ENCODE measurements around the gene CERS3.

The CERS3 gene

DNA sequence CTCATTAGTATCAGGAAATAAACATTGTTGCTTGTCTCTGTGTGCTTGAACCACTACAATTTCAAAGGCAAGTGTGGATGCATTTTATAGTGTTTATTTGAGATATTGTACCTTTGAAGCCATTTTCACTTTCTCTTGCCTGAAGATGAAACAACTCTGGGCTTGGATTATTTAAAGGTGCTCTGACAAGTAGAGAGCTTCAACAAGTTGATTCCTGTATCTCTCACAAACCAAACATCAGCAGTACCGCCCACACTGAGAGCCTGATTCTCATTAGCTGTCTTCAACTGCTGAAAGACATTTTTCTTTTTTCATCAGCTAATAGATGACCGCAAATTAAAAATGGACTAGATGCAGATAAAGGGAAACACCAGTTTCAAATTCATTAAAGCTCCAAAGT is 806 bp upstream of the CERS3 start:
- DNase-seq = no peak

GRCh38 chr15:100526027-100526481 is 2.7 kb downstream of the CERS3 start:
- DNase-seq = no peak

DNA sequence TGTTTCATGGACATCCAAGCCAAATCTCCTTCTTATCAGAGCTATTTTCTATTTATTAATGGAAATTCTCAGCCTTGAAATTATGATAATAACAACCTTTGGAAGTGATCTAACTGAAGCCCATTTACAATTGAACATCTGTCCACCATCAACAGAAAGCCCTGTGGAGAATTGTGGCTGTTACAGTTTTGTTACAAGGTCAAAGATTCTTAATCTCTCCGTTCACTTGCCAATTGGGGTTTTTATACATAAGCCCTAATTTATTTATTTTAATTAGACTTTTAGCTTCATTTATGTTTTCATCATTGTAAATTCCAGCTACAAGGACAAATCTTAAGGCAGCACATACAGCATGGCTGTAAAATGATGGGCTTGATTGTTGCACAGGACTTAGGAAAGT is 3.3 kb downstream of the CERS3 start:
- no peak for DNase-seq

DNA sequence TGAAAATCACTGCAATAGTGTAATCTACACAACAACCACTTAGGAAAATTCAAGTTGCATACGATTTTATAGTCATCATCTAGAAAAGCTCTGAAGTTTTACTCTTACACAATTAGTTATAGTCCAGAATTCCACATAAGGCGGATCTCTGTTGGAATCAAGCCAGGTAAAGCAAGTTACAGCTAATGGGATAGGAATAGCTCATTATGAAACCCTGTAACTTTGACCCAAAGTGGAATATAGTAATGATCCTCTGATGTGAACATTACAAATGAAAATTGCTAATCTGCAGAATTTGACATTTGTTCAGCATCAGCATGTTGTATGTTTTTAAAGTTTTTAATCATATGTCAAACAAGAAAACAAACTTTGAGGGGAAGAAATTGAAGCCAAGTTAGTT is 4.4 kb downstream of the CERS3 start:
- no peak for DNase-seq

DNA sequence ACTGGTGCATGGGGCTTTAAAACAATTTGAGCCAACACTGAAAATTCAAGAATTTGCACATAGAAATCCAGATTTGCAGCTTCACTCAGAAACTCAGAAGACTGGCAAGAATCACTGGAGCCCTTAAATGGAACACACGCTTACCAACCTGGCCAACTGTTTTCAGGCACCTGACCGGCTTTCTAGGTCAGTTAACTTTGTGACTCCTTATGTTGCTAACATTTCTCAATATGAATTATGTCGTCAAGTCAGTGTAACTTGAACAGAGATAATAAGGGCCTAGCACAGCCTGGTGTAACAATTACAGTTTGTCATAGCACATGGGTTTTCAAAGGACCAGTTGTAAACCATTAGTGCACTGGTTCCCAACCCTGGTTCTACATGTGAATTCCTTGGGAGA is 6.8 kb downstream of the CERS3 start:
- no peak for DNase-seq

DNA sequence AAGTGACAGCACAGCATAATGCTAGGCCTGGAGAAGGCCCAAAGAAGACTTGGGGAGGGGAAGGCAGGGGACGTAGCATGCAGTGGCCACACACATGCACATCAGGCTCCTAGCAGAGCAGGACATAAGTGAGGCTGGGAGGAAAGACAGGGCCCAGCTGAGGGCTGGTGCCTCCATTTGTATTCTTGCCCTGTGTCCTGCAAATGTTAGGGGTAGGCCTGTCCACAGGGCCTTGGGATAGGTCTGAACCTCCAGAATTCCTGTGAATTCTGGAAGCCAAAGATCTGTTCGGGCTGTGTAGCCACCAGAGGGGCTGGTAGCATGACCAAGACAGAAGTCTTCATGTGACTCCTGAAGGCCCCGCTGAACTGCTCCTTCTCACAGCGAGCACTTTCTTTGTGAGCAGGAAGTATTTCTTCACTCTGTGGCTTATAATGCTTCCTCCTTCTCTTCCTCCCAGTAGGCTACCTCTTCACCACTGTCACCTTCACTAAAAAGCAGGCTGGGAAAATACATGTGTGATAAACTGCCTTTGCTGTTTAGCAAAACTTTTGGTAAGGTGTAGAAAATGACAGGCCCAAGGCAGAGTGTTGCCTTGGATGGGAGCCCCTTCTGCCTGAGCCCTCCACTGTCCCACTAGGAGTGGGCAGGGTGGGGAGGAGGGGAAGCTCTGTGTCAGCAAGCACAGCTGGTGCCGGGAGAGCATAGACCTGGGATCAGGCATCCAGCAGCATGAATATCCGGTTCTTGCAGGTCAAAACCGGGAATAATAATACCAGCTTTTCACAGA is 8.4 kb downstream of the CERS3 start:
- no peak for DNase-seq

DNA sequence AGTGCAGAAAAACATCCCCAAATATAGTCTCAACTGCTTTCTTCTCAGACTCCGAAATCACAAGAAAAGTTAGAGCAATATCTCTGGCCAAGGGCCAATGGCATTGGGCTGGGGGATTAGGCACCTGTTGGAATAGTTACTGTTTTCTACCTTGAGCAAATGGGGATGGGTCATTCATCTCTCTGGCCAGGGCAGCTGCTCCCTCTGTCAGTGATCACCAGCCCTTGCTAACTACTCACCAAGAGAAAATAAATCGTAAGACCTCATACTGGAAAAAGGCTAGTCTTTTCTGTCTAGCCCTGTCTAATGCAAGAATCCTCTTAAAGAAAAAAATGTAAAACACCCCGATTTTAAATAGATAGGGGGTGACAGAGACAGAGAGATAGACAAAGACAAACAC is 10.9 kb downstream of the CERS3 start:
- no peak for DNase-seq

DNA sequence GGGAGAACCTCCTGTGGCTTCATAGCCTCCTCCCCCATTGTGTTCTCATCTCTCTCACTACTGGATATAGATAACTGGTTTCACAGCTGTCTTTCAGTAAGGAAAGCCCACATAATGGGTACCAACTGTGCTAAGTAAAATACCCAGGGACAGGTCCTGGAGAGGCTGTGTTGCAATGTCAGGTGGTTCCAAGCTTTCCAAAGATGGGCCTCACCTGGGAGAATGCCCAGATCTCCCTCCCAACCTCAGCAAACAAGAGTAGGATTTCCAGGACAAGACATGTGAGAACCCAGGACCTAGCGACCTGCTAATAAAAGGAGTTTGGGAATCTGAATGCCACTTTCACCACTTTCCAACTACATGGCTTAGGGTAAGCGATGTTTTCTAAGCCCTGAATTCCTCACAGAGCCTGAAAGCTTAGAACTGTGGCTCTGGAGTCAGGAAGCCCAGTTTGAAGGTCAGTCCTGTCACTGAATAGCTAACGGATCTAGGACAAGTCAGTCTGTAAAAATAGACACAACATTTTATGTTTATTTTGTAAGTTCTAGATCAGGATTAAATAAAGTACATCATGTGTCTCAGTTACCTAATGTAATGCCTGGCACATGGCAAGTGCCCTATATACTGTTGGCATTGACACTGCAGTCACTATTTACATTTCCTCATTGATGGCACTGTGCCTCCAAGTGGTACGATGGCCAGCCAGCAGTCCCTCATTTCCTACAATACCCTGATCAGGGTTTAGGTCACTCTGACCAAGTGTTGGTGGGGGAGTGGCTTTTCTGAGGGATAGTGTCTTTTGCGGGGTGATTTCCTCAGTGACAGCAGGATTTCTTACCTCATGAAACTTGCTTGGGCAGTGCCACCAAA is 11.9 kb downstream of the CERS3 start:
- DNase-seq = no peak

DNA sequence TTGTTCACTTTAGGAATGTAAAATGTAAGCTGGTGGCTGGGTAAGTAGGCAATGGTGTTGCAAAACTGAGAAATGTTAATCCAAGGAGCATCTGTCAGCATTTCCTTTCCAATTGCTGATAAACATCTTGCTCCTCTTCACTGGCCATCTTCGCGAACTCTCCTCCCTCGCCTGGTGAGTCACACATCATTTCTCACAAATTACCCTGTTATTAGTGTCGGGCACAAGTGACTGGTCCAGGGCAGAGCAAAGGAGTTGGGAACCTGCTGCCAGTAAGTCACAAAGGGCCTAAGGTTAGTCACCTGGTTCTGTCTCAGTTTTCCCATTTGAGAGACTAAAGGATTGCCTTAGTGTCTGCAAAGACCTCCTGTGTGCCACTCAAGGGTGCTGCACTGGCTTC is 13.0 kb downstream of the CERS3 start:
- DNase-seq = no peak

DNA sequence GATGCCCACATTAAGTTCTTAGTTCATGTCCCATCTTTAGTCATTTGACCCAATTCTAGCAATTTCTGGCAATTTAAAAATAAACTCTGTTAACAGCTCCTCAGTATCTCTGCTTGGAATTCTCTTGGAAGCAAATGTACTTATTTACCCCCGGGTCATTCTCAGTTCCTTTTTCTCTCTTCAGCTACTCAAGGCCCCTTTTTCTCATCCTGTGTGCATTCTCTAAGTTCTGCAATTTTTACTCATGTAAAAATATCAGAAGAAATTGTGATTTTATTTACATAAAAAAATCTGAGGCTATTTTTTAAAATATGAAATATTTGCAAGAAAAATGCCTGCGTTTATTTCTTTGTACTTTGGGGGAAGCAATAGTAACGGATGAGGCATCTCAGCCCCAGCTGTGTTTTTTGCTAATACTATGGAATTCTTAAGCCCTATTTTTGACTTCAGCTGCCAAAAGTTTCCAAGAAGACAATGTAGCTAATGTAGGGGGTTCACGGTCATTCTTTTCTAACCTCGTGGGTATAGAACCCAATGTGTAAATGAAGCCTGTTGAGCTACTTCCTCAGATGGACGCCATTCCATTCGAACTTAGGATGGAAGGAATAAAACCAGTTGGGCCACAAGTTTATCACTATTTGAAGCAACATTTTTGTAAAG is 20.0 kb downstream of the CERS3 start:
- DNase-seq = no peak

- no peak for DNase-seq
Observed at GRCh38 chr15:100502651-100503050, 26.1 kb downstream of the CERS3 start.

- no peak for DNase-seq
Observed at GRCh38 chr15:100501117-100501516, 27.6 kb downstream of the CERS3 start.

DNA sequence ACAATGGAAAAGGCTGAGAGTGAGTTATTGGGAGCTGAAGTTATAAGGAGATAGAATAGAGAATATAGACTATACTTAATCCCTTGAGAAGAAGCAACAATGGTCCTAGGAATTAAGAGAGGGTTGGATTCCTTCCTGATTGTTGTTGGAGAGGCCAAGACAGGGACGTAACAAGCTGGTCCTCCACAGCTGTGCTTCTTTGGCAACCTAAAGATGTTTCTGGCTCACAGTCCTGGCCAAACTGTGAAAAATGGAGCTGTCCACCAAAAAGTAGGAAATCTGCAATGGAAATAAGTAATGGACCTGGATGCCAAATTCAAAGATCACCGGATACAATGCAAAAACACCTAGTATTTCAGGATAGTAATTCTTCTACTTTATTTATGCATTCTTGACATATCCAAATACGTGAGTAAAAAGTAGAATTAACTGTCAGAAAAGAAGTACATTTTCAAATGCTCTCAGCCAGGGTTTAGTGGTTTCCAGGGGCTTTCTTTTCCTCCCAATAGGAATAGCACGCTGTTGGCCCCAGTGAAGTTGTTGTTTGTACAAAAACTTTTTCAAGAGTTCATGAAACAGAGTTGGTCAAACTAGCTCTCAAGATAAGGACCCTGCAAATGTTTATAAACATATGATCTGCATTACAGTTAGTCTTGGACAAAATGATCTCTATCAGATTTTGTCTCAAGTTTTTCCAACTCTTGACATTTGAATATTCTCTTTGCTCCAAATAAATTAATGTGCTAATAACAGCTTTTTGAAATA is 28.3 kb downstream of the CERS3 start:
- DNase-seq = no peak

GRCh38 chr15:100495861-100496260 is 32.9 kb downstream of the CERS3 start:
- DNase-seq = no peak

GRCh38 chr15:100493213-100493612 is 35.5 kb downstream of the CERS3 start:
- no peak for DNase-seq

- DNase-seq = no peak
Observed at GRCh38 chr15:100484443-100484842, 44.3 kb downstream of the CERS3 start.

GRCh38 chr15:100483370-100483769 is 45.4 kb downstream of the CERS3 start:
- DNase-seq = no peak

DNA sequence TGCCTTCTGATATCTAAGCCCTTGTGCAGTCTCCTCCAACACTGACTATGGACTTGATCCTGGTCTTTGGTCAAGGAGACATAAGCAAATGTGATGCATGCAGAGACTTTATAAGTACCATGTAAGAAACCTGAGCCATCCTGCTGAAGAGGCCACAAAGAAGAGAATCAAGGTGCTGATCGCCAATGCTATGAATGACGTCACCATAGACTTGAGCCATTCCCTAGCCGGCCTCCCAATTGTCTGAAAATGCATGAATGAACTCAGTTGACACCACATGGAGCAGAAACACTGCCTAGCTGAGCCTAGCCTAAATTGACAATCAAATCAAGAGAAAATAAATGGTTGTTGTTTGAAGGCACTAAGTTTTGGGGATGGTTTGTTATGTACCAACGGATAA is 51.9 kb downstream of the CERS3 start:
- no peak for DNase-seq

- DNase-seq = no peak
Observed at GRCh38 chr15:100472736-100473135, 56.0 kb downstream of the CERS3 start.

- no peak for DNase-seq
Observed at GRCh38 chr15:100471933-100472332, 56.8 kb downstream of the CERS3 start.

- DNase-seq = peak; percentile 6
Observed at GRCh38 chr15:100468285-100468684, 60.5 kb downstream of the CERS3 start.

DNA sequence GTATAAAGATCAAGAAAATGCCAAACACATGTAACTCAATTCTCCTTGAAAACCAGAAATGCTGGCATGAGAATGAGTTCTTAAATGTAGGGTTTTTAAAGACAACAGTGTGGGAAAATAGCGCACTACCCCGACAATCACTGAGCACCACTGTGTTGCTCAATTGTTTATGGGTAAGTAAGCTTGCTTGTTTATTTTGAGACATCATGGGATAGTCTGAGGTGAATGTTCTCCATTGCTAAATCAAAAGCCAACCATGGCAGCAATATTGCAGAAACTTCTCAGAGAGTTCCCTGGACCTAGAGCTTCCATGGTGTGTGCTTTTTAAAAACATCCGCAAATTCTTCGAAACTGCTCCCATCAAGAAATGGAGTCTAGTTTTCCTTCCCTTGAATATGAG is 62.7 kb downstream of the CERS3 start:
- no peak for DNase-seq

- no peak for DNase-seq
Observed at GRCh38 chr15:100464888-100465287, 63.9 kb downstream of the CERS3 start.
